HG03060 (cell line): ENCODE results near the gene IPPK.
"Not testable (repeated sequence)": the region's sequence is repeated elsewhere in the genome, so short reads cannot be mapped to it uniquely, and the experiment has no call there.

Experiments used
- ATAC-seq: cut with Tn5 transposase; IDR thresholded peaks from one replicate; pipeline ENCODE4 v1.9.1; 2021; ENCODE audit warnings: low read depth, moderate number of reproducible peaks; ENCODE audit not compliant: unreplicated experiment

IPPK gene

GRCh38 chr9:92601451-92601850, 68.5 kb downstream of the IPPK start:
- no peak for ATAC-seq

- no peak for ATAC-seq
These were observed 69.3 kb downstream of the IPPK start for GRCh38 chr9:92600462-92601261.

GRCh38 chr9:92599938-92600461, 69.9 kb downstream of the IPPK start:
- no peak for ATAC-seq

GRCh38 chr9:92598382-92598781, 71.5 kb downstream of the IPPK start:
- no peak for ATAC-seq

DNA sequence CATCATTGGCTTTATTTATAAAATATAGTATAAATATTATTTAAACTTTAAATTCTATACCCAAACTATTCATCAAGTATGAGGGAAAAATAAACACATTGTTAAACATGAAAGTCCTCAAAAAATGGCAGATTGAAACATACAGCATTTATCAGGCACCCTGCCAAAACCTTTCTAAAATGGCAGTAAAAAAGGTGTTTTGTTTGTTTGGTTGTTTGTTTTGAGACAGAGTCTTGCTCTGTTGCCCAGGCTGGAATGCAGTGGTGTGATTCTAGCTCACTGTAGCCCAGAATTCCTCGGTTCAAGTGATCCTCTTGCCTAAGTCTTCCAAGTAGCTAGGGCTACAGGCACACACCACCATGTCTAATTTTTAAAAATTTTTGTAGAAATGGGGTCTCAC, 74.0 kb downstream of the IPPK start:
- no peak for ATAC-seq

DNA sequence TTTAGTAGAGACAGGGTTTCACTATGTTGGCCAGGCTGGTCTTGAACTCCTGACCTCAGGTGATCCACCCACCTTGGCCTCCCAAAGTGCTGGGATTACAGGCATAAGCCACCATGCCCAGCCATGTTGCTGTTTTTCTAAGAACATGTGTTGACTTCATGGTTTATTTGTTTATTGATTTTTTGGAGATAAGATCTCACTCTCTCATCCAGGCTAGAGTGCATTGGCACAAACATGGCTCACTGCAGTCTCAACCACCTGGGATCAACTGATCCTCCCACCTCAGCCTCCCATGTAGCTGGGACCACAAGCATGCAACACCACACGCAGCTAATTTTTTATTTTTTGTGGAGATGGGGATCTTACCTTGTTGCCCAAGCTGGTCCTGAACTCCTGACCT, 74.9 kb downstream of the IPPK start:
- not testable (repeated sequence) for ATAC-seq

DNA sequence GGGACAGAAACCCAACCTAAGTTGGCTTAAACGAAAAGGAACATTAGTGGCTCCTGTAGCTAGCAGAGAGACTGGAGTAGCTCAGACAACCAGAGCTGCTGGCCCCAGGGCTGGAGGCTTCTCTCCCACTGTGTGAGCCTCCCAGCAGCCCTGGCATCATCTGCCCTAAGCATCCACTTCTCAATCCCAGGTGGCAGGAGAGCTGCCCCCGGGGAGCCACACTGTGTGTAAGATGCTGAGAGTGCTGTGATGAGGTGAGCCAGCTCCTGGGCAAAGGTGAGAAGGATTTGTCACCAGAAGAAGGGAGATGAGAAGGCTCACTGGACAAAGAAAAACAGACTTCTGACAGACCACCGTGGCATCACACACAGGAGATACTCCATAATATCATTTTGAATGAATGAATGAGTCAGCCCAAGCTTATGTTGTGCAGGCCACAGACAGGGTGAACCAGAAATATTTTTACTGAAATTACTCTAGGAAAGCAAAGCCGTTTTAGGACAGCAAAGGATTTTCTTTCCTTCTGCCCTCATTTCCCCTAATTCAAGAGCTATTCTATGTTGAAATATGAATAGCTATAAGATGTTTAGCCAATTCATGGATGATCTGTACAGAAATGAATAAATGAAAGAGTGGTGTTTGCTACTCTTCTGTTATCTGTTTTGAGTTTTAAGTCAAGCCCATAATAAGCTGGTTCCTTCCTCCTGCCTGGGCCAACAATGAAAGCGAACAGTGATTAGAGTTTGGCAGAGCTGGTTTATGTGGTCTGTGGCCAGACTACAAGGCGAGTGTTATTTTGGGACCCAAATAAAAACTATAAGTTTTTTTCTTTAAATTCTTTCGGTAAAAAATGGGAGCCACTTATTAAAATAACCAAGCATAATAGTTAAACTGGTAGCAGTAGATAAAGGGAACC, 76.7 kb downstream of the IPPK start:
- no peak for ATAC-seq

DNA sequence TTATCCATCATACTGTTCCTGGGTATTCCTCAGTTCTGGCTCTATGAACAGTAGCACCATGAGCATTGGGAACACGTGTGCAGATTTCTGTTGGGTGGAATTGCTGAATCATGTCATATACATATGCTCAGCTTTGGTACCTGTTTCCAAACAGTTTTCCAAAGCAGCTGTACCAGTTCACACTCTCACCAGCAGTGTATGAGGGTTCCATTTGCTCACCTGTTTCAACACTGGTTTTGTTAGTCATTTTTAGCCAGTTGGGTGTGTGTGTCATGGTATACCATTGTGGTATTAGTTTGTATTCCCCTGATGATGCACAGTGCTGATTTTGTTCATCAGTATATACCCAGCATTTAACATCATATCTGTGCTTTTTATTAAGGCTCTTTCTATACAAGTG, 77.4 kb downstream of the IPPK start:
- no peak for ATAC-seq

DNA sequence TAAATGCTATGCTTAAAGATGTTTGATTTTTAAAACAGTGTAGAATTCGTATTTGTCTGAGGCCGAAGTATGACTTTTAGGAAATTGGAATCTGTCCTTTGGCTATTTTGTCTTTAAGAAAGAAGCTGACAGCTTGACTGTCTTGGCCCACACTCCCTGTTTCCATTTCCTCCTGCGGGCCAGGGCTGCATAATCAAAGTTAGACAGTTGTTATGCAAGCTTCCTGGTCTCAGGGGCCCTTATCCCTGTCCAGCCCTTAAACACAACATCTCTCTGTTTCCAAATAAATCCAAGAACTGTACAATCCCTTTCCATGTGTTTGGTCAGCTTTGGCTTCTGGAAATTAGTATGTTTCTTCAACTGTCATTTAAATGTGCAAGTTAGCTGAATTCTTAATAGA, 79.6 kb downstream of the IPPK start:
- ATAC-seq: no peak

GRCh38 chr9:92589923-92590322, 80.0 kb downstream of the IPPK start:
- no peak for ATAC-seq

DNA sequence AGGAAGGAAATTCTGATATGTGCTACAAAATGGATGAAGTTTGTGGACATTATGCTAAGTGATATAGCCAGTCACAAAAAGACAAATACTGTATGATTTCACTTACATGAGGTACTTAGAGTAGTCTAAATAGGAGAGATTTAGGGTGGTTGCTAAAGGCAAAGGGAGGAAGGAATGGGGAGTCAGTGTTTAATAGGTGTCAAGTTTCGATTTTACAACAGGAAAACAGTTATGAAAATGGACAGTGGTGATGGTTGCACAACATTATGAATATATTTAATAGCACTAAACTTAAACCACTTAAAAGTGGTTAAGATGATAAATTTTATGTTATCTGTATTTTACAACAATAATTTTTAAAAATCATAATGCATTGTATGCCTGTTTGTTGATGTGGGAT, 93.8 kb downstream of the IPPK start:
- ATAC-seq: no peak

- ATAC-seq: not testable (repeated sequence)
These were observed 96.3 kb downstream of the IPPK start for GRCh38 chr9:92573612-92574011.

DNA sequence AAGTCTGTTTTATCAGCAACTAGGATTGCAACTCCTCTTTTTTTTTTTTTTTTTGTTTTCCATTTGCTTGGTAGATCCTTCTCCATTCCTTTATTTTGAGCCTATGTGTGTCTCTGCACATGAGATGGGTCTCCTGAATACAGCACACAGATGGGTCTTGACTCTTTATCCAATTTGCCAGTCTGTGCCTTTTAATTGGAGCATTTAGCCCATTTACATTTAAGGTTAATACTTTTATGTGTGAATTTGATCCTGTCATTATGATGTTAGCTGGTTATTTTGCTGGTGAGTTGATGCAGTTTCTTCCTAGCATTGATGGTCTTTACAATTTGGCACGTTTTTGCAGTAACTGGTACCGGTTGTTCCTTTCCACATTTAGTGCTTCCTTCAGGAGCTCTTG, 98.1 kb downstream of the IPPK start:
- not testable (repeated sequence) for ATAC-seq

GRCh38 chr9:92564982-92565381, 104.9 kb downstream of the IPPK start:
- no peak for ATAC-seq

DNA sequence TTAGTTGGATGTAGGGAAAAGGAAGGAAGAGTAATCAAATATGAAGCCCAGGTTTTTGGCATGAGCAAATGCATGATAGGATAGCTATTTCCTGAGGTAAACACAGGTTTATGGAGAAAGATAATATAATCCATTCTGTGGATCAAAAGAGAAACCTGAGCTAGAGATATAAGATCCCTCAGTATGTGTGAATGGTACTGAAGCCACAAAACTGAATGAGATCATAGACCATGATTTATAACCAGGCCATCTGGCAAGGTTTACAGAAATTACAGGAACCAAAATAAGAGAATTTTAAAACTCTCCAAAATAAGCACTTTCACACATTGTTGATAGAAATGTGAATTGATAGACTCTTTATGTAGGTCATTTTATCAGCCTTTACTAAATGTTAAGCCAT, 105.4 kb downstream of the IPPK start:
- ATAC-seq: no peak
